GM12878 (cell line): ENCODE measurements around the gene ANO1. TPM values are rescaled to one million over a fixed set of nuclear protein-coding genes. Genes with fewer than 3 reads are reported as not detected.

Experiments
- ATAC-seq: fragments of 200-7000 bp; cut with Tn5 transposase; 3 replicates; pipeline ENCODE4 v1.9.1; 2020; ENCODE audit warnings: mild to moderate bottlenecking, moderate library complexity
- BruUV-seq: library from RNA; stranded (reverse); fragments of 400-500 nt; replicated peaks from 2 replicates; lab custom pipeline; 2021; lab: Mats Ljungman, UMichigan
- CTCF ChIA-PET: fragments of 300-600 bp; sonication (Branson Sonifier 250); formaldehyde crosslinking; extraction: SDS; loops from one replicate; lab custom pipeline; 2021; ENCODE audit warnings: inconsistent platforms; lab: Yijun Ruan, JAX
- POLR2A ChIA-PET: fragments of 350-600 bp; formaldehyde crosslinking; extraction: SDS; loops from one replicate; lab custom pipeline; 2021; ENCODE audit warnings: inconsistent platforms; lab: Charles Lee
- RAD21 ChIA-PET: fragments of 300-600 bp; sonication (Branson Sonifier 250); formaldehyde crosslinking; loops from one replicate; lab custom pipeline; 2023; ENCODE audit warnings: antibody characterized with exemption; ENCODE audit not compliant: unreplicated experiment; lab: Charles Lee
- SMC1A ChIA-PET: fragments of 300-600 bp; sonication (Branson Sonifier 250); formaldehyde crosslinking; loops from one replicate; lab custom pipeline; 2023; ENCODE audit not compliant: unreplicated experiment, uncharacterized antibody; lab: Charles Lee
- DNase-seq: peaks from one replicate; pipeline ENCODE4 v3.0.0-alpha.2; 2011; ENCODE audit warnings: low read depth, low spot score
- FAIRE-seq: peaks from 3 replicates; lab custom pipeline; 2011; peaks lifted over from hg19 to GRCh38; lab: Jason Lieb, UNC
- H2AFZ ChIP-seq: 2 replicates; pipeline ENCODE4 v1.6.0; 2011; ENCODE audit warnings: low read depth, low read length, control low read depth; ENCODE audit not compliant: control insufficient read depth
- H3K27ac ChIP-seq: 2 replicates; pipeline ENCODE4 v1.5.1; 2011; ENCODE audit warnings: control low read depth; ENCODE audit not compliant: control insufficient read depth, insufficient read depth
- H3K27me3 ChIP-seq, 2 experiments: replicated peaks in 1 of 2; 2 replicates each; pipeline versions ENCODE4 v1.6.0 to v1.6.1; 2011; ENCODE audit warnings: low read length in 1 of 2; ENCODE audit not compliant: control insufficient read depth in 2 of 2, insufficient read depth in 2 of 2
- H3K36me3 ChIP-seq, 2 experiments: 2 replicates each; pipeline ENCODE4 v1.5.1; 2011; ENCODE audit warnings: low read length in 1 of 2; ENCODE audit not compliant: control insufficient read depth in 2 of 2, insufficient read depth in 2 of 2
- H3K4me1 ChIP-seq: 2 replicates; pipeline ENCODE4 v1.6.1; 2011; ENCODE audit warnings: mild to moderate bottlenecking, low read length, moderate library complexity, mixed read lengths; ENCODE audit not compliant: control insufficient read depth, insufficient read depth
- H3K4me2 ChIP-seq: 2 replicates; pipeline ENCODE4 v1.6.0; 2011; ENCODE audit warnings: control low read depth; ENCODE audit not compliant: control insufficient read depth, insufficient read depth
- H3K4me3 ChIP-seq: fragments of 200-600 bp; sonication (generic); 2 replicates; pipeline ENCODE4 v1.5.1; 2016
- H3K79me2 ChIP-seq: 2 replicates; pipeline ENCODE4 v1.6.0; 2011; ENCODE audit warnings: low read length; ENCODE audit not compliant: control insufficient read depth, insufficient read depth
- H3K9ac ChIP-seq: 2 replicates; pipeline ENCODE4 v1.8.0; 2011; ENCODE audit warnings: low read length, control low read depth, mixed read lengths; ENCODE audit not compliant: control insufficient read depth, insufficient read depth
- H3K9me3 ChIP-seq: replicated peaks from 3 replicates; pipeline ENCODE4 v1.5.1; 2011; ENCODE audit warnings: mild to moderate bottlenecking, low read length; ENCODE audit not compliant: control insufficient read depth, insufficient read depth
- H4K20me1 ChIP-seq: 2 replicates; pipeline ENCODE4 v1.6.0; 2011; ENCODE audit not compliant: control insufficient read depth, insufficient read depth
- CBFB ChIP-seq: IDR thresholded peaks from 2 replicates; pipeline ENCODE4 v1.6.1; 2016; ENCODE audit warnings: antibody characterized with exemption, low read depth
- CHD1 ChIP-seq: IDR thresholded peaks from 2 replicates; pipeline ENCODE4 v1.6.1; 2012; ENCODE audit warnings: low read depth, low read length, improper control_type of control experiment
- CHD2 ChIP-seq: IDR thresholded peaks from 2 replicates; pipeline ENCODE4 v1.6.1; 2011; ENCODE audit warnings: low read depth, low read length, improper control_type of control experiment, borderline replicate concordance
- ESRRA ChIP-seq: IDR thresholded peaks from 2 replicates; pipeline ENCODE4 v1.6.1; 2012; ENCODE audit warnings: mild to moderate bottlenecking, low read length, improper control_type of control experiment
- ETV6 ChIP-seq, 2 experiments: fragments of 450-650 bp in 1 of 2; IDR thresholded peaks in 1 of 2; conservative IDR thresholded peaks in 1 of 2; 2 replicates each; pipeline ENCODE4 v1.6.1; 2014; ENCODE audit warnings: antibody characterized with exemption in 1 of 2, borderline replicate concordance in 1 of 2, low read depth in 1 of 2, mild to moderate bottlenecking in 1 of 2, moderate library complexity in 1 of 2
- HDGF ChIP-seq: fragments of 450-650 bp; IDR thresholded peaks from 2 replicates; pipeline ENCODE4 v1.6.1; 2016; ENCODE audit warnings: antibody characterized with exemption
- NR2F1 ChIP-seq: fragments of 450-650 bp; conservative IDR thresholded peaks from 2 replicates; pipeline ENCODE4 v1.6.1; 2017; ENCODE audit warnings: mild to moderate bottlenecking
- RFX5 ChIP-seq: IDR thresholded peaks from 2 replicates; pipeline ENCODE4 v1.6.1; 2011; ENCODE audit warnings: low read depth, low read length, improper control_type of control experiment
- SMAD5 ChIP-seq: IDR thresholded peaks from 2 replicates; pipeline ENCODE4 v1.6.1; 2016; ENCODE audit warnings: antibody characterized with exemption, low read depth
- SP1 ChIP-seq: IDR thresholded peaks from one replicate; pipeline ENCODE4 v1.6.1; 2011; ENCODE audit warnings: low read depth, low read length
- TAF1 ChIP-seq: IDR thresholded peaks from 2 replicates; pipeline ENCODE4 v1.6.1; 2011; ENCODE audit warnings: mild to moderate bottlenecking, low read depth, low read length, borderline replicate concordance
- YY1 ChIP-seq: IDR thresholded peaks from 2 replicates; pipeline ENCODE4 v1.6.1; 2011; ENCODE audit warnings: low read depth, mild to moderate bottlenecking, low read length
- ZBED1 ChIP-seq: IDR thresholded peaks from 2 replicates; pipeline ENCODE4 v1.6.1; 2016; ENCODE audit warnings: borderline replicate concordance
- WGBS: methylation state at CpG from one replicate; pipeline ENCODE4 v1.1.6; 2016; ENCODE audit warnings: low lambda C conversion rate; ENCODE audit not compliant: insufficient replicate concordance, insufficient coverage; ENCODE audit errors: missing lambda C conversion rate; 5-methylcytosine and 5-hydroxymethylcytosine counted together
- in situ Hi-C: fragments of 300-500 bp; cut with MboI; formaldehyde crosslinking; loops from 9 replicates; pipeline ENCODE4 v1.14.3; 2018; ENCODE audit warnings: mixed read lengths
- intact Hi-C: fragments of 100-400 bp; cut with micrococcal nuclease; formaldehyde crosslinking; loops from one replicate; pipeline ENCODE4 v1.14.2; 2022; ENCODE audit not compliant: unreplicated experiment
- polyA plus RNA-seq, 11 experiments: library from polyadenylated mRNA; depleted of rRNA in 4 of 11; unstranded in 6 of 11; stranded (reverse) in 5 of 11; fragments of >200 nt; fragmentation: Nextera tagmentation in 4 of 11; fragmentation: Illumina TruSeq in 1 of 11; extraction: Ambion mirVana in 4 of 11; extraction: Trizol in 1 of 11; gene quantifications; 1 replicate in 1 of 11; 2 replicates in 10 of 11; pipeline versions ENCODE4 v1.2.1 to v1.2.3, GENCODE V29; 2011 to 2016; ENCODE audit warnings: inconsistent platforms in 2 of 11, missing spikeins in 2 of 11, low read depth in 1 of 11
- total RNA-seq, 4 experiments: library from RNA; depleted of rRNA in 3 of 4; stranded (reverse); fragments of >200 nt in 3 of 4; fragmentation: Illumina TruSeq in 1 of 4; extraction: Trizol in 1 of 4; gene quantifications; 2 replicates each; pipeline versions ENCODE4 v1.2.1 to v1.2.3, GENCODE V29; 2013 to 2021
- TF ChIP-seq, protein P1 (sequence below): IDR thresholded peaks from 2 replicates; pipeline ENCODE4 v1.6.1; 2011; ENCODE audit warnings: mild to moderate bottlenecking, low read depth, low read length, moderate library complexity; ENCODE audit not compliant: insufficient replicate concordance
- TF ChIP-seq, protein P2 (sequence below): IDR thresholded peaks from 2 replicates; pipeline ENCODE4 v1.6.1; 2012; ENCODE audit warnings: low read depth, low read length, improper control_type of control experiment

The ANO1 gene
- total and polyA plus RNA-seq, 10 of the 15 experiments (the other 5 are each of a cell fraction or from before 2014, with no cell fraction given) = 0.01 to 0.38 (median 0.06) TPM; not detected in 7

- SMC1A ChIA-PET = no interaction called here
- Histone ChIP-seq H3K4me3 (no peak overlapping the region), H3K4me2 (no peak overlapping the region), H3K9ac (no peak overlapping the region), H3K79me2 (no peaks in the 10 kb centered on the region), H3K9me3 (no peaks in the 10 kb centered on the region), H3K27me3 (no peaks in the 10 kb centered on the region; a peak in 2 of 4 replicates), H3K27ac (no peak overlapping the region), H2AFZ (no peak overlapping the region), H3K4me1 (no peaks in the 10 kb centered on the region), H3K36me3 (no peaks in the 10 kb centered on the region), H4K20me1 (no peaks in the 10 kb centered on the region)
- in situ Hi-C loops = no loop called here
- RAD21 ChIA-PET = no interaction called here
- POLR2A ChIA-PET = no interaction called here
- 34% methylated on average over 4 of the region's 4 CpGs for WGBS
- FAIRE-seq (no peak), DNase-seq (no peak), ATAC-seq (no peak)
- no peak for TF ChIP-seq CBFB
- TF ChIP-seq, protein P1, sequence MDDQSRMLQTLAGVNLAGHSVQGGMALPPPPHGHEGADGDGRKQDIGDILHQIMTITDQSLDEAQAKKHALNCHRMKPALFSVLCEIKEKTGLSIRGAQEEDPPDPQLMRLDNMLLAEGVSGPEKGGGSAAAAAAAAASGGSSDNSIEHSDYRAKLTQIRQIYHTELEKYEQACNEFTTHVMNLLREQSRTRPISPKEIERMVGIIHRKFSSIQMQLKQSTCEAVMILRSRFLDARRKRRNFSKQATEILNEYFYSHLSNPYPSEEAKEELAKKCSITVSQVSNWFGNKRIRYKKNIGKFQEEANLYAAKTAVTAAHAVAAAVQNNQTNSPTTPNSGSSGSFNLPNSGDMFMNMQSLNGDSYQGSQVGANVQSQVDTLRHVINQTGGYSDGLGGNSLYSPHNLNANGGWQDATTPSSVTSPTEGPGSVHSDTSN = no peak
- no peak for TF ChIP-seq NR2F1
- TF ChIP-seq HDGF = no peak
- TF ChIP-seq YY1 = no peak
- TF ChIP-seq TAF1 = no peak
- TF ChIP-seq CHD2 = no peak
- no peak for TF ChIP-seq ETV6 (conservative IDR thresholded peaks at IDR 0.05 in 1 of 2, IDR thresholded peaks at IDR 0.05 in 1 of 2; ENCODE audit: borderline replicate concordance in 1 of 2, low read depth in 1 of 2)
- no peak for TF ChIP-seq ESRRA
- TF ChIP-seq, protein P2, sequence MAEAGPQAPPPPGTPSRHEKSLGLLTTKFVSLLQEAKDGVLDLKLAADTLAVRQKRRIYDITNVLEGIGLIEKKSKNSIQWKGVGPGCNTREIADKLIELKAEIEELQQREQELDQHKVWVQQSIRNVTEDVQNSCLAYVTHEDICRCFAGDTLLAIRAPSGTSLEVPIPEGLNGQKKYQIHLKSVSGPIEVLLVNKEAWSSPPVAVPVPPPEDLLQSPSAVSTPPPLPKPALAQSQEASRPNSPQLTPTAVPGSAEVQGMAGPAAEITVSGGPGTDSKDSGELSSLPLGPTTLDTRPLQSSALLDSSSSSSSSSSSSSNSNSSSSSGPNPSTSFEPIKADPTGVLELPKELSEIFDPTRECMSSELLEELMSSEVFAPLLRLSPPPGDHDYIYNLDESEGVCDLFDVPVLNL = no peak
- TF ChIP-seq SMAD5 = no peak
- TF ChIP-seq CHD1 = no peak
- no peak for TF ChIP-seq ZBED1
- no peak for TF ChIP-seq RFX5
- TF ChIP-seq SP1 = no peak
- intact Hi-C loops = no loop called here
- CTCF ChIA-PET = no interaction called here
- no TSS peak for BruUV-seq
Measured at GRCh38 chr11:70063555-70063954, 14.6 kb upstream of the ANO1 start.
